ENCODE measurements around the gene KRT76. TPM values are rescaled to one million over a fixed set of nuclear protein-coding genes. Genes with fewer than 3 reads are reported as not detected.

The KRT76 gene
- not detected in 2 replicates for total RNA-seq

DNA sequence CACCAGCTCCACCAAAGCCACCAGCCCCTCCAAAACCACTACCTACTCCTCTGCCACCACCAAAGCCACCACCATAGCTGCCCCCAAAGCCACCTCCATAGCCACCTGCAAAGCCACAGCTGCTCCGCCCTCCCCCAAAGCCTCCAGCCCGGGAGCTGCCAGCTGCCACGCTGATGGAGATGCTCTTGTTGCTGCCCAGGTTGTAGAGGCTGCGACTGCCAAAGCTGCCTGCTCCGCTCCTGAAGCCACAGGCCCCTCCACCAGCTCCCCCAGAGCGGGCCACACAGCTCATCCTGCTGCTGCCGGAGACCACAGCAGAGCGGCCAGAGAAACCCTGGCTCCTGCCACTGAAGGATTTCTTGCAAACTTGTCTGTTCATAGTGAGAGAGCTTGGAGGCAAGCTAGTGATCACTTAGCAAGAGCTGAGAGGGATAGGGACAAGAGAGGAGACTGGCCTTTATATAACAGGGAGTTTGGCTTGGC lies at the start of gene KRT76:
Gene KRT76, minus strand, starts transcription at position 433 of the 483 bp plus-strand sequence. Its CDS starts 54 bp downstream, at position 379.
- Histone ChIP-seq H3K27ac (ENCODE audit: low read depth, low read length) (no peak within 1 kb of the TSS), H3K4me3 (ENCODE audit: insufficient read depth, low read length) (no peak within 1 kb of the TSS), H3K4me1 (ENCODE audit: insufficient read depth, low read length) (no peaks in the 10 kb centered on the region), H2AFZ (ENCODE audit: low read length) (no peak within 1 kb of the TSS), H4K20me1 (ENCODE audit: insufficient read depth, low read length) (no peaks in the 10 kb centered on the region), H3K79me2 (ENCODE audit: insufficient read depth, low read length) (no peaks in the 10 kb centered on the region), H3K4me2 (ENCODE audit: insufficient read depth, low read length) (no peak within 1 kb of the TSS), H3K27me3 (ENCODE audit: insufficient read depth, low read length) (peaks cover 78% of the 10 kb centered on the region), H3K36me3 (ENCODE audit: insufficient read depth, low read length) (no peaks in the 10 kb centered on the region), H3K9me3 (ENCODE audit: low read depth, low read length) (no peaks in the 10 kb centered on the region)
- no peak for DNase-seq (ENCODE audit: insufficient read length, low spot score, missing footprints)
- TF ChIP-seq, protein P1, sequence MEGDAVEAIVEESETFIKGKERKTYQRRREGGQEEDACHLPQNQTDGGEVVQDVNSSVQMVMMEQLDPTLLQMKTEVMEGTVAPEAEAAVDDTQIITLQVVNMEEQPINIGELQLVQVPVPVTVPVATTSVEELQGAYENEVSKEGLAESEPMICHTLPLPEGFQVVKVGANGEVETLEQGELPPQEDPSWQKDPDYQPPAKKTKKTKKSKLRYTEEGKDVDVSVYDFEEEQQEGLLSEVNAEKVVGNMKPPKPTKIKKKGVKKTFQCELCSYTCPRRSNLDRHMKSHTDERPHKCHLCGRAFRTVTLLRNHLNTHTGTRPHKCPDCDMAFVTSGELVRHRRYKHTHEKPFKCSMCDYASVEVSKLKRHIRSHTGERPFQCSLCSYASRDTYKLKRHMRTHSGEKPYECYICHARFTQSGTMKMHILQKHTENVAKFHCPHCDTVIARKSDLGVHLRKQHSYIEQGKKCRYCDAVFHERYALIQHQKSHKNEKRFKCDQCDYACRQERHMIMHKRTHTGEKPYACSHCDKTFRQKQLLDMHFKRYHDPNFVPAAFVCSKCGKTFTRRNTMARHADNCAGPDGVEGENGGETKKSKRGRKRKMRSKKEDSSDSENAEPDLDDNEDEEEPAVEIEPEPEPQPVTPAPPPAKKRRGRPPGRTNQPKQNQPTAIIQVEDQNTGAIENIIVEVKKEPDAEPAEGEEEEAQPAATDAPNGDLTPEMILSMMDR (IDR thresholded peaks at IDR 0.05; ENCODE audit: extremely low read depth, low read depth, low read length): no peak

DNA sequence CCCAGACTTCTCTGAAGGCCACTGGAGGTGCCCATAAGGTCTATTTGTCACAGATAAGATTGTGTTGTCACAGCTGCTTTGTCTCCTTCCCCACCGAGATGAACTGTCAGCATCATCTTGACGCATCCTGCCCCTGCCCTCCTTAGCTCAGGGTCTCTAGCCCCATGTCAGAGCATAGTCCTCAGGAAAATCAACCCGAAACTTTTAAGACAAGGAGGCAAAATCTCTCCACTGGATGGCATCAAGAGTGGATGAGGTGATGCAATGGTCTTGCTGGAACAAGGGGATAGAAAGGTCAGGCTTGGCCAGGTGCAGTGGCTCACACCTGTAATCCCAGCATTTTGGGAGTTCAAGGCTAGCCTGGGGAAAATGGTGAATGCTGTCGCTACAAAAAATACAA lies 48.8 kb upstream of the KRT76 start:
- no peak overlapping the region for H3K27ac ChIP-seq (ENCODE audit: low read depth, low read length)
- no peak for DNase-seq (ENCODE audit: insufficient read length, low spot score, missing footprints)
- no peaks in the 10 kb centered on the region for H3K79me2 ChIP-seq (ENCODE audit: insufficient read depth, low read length)
- H3K27me3 ChIP-seq (ENCODE audit: insufficient read depth, low read length): peaks cover 3% of the 10 kb centered on the region
- H3K4me1 ChIP-seq (ENCODE audit: insufficient read depth, low read length): peaks cover 7% of the 10 kb centered on the region
- H4K20me1 ChIP-seq (ENCODE audit: insufficient read depth, low read length): no peaks in the 10 kb centered on the region
- H3K36me3 ChIP-seq (ENCODE audit: insufficient read depth, low read length): no peaks in the 10 kb centered on the region
- no peaks in the 10 kb centered on the region for H3K9me3 ChIP-seq (ENCODE audit: low read depth, low read length)
- H2AFZ ChIP-seq (ENCODE audit: low read length): no peak overlapping the region
- H3K4me2 ChIP-seq (ENCODE audit: insufficient read depth, low read length): no peak overlapping the region
- no peak overlapping the region for H3K4me3 ChIP-seq (ENCODE audit: insufficient read depth, low read length)
- TF ChIP-seq, protein P1 (IDR thresholded peaks at IDR 0.05; ENCODE audit: extremely low read depth, low read depth, low read length): no peak

DNA sequence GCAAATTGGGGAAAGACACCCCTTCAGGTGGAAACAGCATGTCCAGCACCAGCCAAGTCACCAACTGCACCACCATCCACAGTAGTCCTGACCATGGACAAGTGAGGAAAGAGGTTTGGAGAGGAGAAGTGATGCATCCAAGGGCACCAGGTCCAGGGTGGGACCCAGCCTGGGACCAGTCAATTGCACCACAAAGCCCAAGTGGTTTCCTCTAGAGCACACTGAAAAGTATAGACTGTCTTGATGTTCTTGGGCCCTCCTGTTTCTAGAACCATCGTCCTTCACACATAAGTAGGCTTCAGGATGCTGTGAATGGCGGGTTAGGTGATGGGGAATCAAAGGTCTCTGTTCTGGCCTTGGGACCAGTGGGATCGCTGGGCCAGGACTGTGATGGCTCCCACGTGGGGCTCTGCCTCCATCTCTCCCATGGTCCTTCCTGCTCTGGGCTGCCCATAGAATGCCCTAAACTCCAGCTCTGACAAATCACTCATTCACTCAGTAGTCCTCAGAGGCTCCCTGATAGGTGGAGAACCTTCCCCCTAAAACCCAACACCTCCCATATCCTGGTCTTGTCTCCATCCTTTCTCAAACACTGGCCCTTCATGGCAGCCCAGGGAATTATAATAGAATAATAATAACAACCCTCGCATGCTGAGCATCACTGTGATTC lies 47.7 kb upstream of the KRT76 start:
- TF ChIP-seq, protein P1 (IDR thresholded peaks at IDR 0.05; ENCODE audit: extremely low read depth, low read depth, low read length): no peak
- peaks cover 6% of the 10 kb centered on the region for H3K27me3 ChIP-seq (ENCODE audit: insufficient read depth, low read length)
- H3K9me3 ChIP-seq (ENCODE audit: low read depth, low read length): no peaks in the 10 kb centered on the region
- peaks cover 7% of the 10 kb centered on the region for H3K4me1 ChIP-seq (ENCODE audit: insufficient read depth, low read length)
- no peaks in the 10 kb centered on the region for H3K79me2 ChIP-seq (ENCODE audit: insufficient read depth, low read length)
- no peak overlapping the region for H3K4me2 ChIP-seq (ENCODE audit: insufficient read depth, low read length)
- H3K4me3 ChIP-seq (ENCODE audit: insufficient read depth, low read length): no peak overlapping the region
- H3K27ac ChIP-seq (ENCODE audit: low read depth, low read length): no peak overlapping the region
- H4K20me1 ChIP-seq (ENCODE audit: insufficient read depth, low read length): no peaks in the 10 kb centered on the region
- no peaks in the 10 kb centered on the region for H3K36me3 ChIP-seq (ENCODE audit: insufficient read depth, low read length)
- no peak for DNase-seq (ENCODE audit: insufficient read length, low spot score, missing footprints)
- no peak overlapping the region for H2AFZ ChIP-seq (ENCODE audit: low read length)

DNA sequence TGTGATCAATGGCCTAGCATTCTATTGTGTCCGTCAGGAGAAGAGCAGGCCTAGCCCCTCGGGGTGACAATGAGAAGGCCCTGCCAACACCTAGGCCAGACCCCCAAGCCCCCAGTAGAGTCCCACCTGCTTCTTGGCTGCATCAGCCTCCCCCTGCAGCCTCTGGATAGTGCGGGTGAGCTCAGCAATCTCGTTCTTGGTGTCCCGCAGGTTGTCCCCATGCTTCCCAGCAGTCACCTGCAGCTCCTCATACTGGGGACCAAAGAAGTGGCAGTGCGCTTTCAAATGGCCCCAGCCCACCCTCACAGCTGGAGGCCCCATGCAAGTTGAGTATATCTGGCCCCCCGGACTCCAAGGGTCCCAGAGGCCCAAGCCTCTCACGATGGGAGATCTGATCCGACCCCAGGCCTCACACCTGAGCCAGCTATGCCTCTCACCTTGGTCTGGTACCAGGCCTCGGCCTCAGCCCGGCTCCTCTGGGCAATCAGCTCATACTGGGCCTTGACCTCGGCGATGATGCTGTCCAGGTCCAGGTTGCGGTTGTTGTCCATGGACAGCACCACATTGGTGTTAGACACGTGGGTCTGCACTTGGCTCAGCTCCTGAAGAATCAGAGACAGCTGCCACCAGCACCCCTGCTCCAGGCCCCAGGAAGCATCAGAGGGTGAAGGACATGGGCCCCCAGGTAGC lies 46.8 kb upstream of the KRT76 start:
- Histone ChIP-seq H2AFZ (ENCODE audit: low read length) (no peak overlapping the region), H3K27me3 (ENCODE audit: insufficient read depth, low read length) (peaks cover 8% of the 10 kb centered on the region), H3K4me2 (ENCODE audit: insufficient read depth, low read length) (no peak overlapping the region)

More for the DNA sequence above, 46.8 kb upstream of the KRT76 start:
- TF ChIP-seq, protein P1 (IDR thresholded peaks at IDR 0.05; ENCODE audit: extremely low read depth, low read depth, low read length): no peak
- no peaks in the 10 kb centered on the region for H3K9me3 ChIP-seq (ENCODE audit: low read depth, low read length)
- no peak overlapping the region for H3K27ac ChIP-seq (ENCODE audit: low read depth, low read length)
- no peak for DNase-seq (ENCODE audit: insufficient read length, low spot score, missing footprints)
- no peak overlapping the region for H3K4me3 ChIP-seq (ENCODE audit: insufficient read depth, low read length)
- H4K20me1 ChIP-seq (ENCODE audit: insufficient read depth, low read length): no peaks in the 10 kb centered on the region
- no peaks in the 10 kb centered on the region for H3K79me2 ChIP-seq (ENCODE audit: insufficient read depth, low read length)
- H3K36me3 ChIP-seq (ENCODE audit: insufficient read depth, low read length): no peaks in the 10 kb centered on the region
- H3K4me1 ChIP-seq (ENCODE audit: insufficient read depth, low read length): peaks cover 7% of the 10 kb centered on the region

Measured in osteoblast (primary cell).